ENCODE measurements around the gene TMC6. TPM values are rescaled to one million over a fixed set of nuclear protein-coding genes. Genes with fewer than 3 reads are reported as not detected.

TMC6 gene
- total and polyA plus RNA-seq, 2 of the 13 experiments (the other 11 are each of a cell fraction or from before 2014, with no cell fraction given), result 48.4 to 99.1 TPM

- TF ChIP-seq ZKSCAN8 (CRISPR knock-in tag; IDR thresholded peaks at IDR 0.05; ENCODE audit: borderline replicate concordance) (no peak), RARA (CRISPR knock-in tag; IDR thresholded peaks at IDR 0.05) (no peak), HMG20B (CRISPR knock-in tag; conservative IDR thresholded peaks at IDR 0.05) (no peak), ZBTB8A (CRISPR knock-in tag; IDR thresholded peaks at IDR 0.05; ENCODE audit: borderline replicate concordance, low read depth) (no peak), FOXK2 (IDR thresholded peaks at IDR 0.05) (no peak), JUNB (CRISPR knock-in tag; IDR thresholded peaks at IDR 0.05; ENCODE audit: borderline replicate concordance) (no peak), MEF2D (CRISPR knock-in tag; IDR thresholded peaks at IDR 0.05) (0 out of 2 replicates have a peak, but pooled peaks have one; percentile 73), KMT2B (CRISPR knock-in tag; IDR thresholded peaks at IDR 0.05) (no peak), ZNF792 (CRISPR knock-in tag; IDR thresholded peaks at IDR 0.05) (no peak), TMF1 (CRISPR knock-in tag; IDR thresholded peaks at IDR 0.05; ENCODE audit: low read depth) (no peak), SMARCE1 (IDR thresholded peaks at IDR 0.05; ENCODE audit: borderline replicate concordance) (no peak), ZNF530 (CRISPR knock-in tag; IDR thresholded peaks at IDR 0.05; ENCODE audit: low read depth) (no peak), ZNF891 (CRISPR knock-in tag; IDR thresholded peaks at IDR 0.05) (no peak), ZNF224 (CRISPR knock-in tag; IDR thresholded peaks at IDR 0.05) (no peak), FOXP4 (CRISPR knock-in tag; IDR thresholded peaks at IDR 0.05) (peak; percentile 61), KDM2A (CRISPR knock-in tag; IDR thresholded peaks at IDR 0.05; ENCODE audit: borderline replicate concordance, low read depth) (peak; percentile 56; the same call in 1 of the 2 replicates), ZBTB40 (IDR thresholded peaks at IDR 0.05) (no peak), ZBTB40 (CRISPR knock-in tag; IDR thresholded peaks at IDR 0.05) (no peak), HNRNPLL (IDR thresholded peaks at IDR 0.05; ENCODE audit: low read depth, low read length, poor library complexity, severe bottlenecking) (no peak), ZNF34 (CRISPR knock-in tag; IDR thresholded peaks at IDR 0.05; ENCODE audit: borderline replicate concordance) (no peak), ZNF235 (CRISPR knock-in tag; IDR thresholded peaks at IDR 0.05; ENCODE audit: borderline replicate concordance) (no peak)
Measured at GRCh38 chr17:78105551-78105950, 23.0 kb downstream of the TMC6 start (continued).

Measured in HepG2 (cell line).